GM12875 (cell line): Measurements from ENCODE around the gene MYH9.
"Not testable (repeated sequence)": the region's sequence is repeated elsewhere in the genome, so short reads cannot be mapped to it uniquely, and the experiment has no call there.

Experiments
- H3K4me3 ChIP-seq: one replicate; pipeline ENCODE4 v1.5.1; 2011; ENCODE audit warnings: low read depth, low read length, control low read depth
- TF ChIP-seq, protein P1 (sequence below): IDR thresholded peaks from 2 replicates; pipeline ENCODE4 v1.5.1; 2011; ENCODE audit warnings: low read depth, mild to moderate bottlenecking, control low read depth, inconsistent platforms, low read length, moderate library complexity, borderline replicate concordance; ENCODE audit not compliant: insufficient read depth

Gene MYH9

GRCh38 chr22:36387959-36388726 lies at the start of gene MYH9:
Gene MYH9, minus strand, starts transcription at chr22:36387967. Its CDS starts 38,731 bp downstream, at chr22:36349236.
- peak within 1 kb of the TSS; percentile 97 for H3K4me3 ChIP-seq
- TF ChIP-seq, protein P1, sequence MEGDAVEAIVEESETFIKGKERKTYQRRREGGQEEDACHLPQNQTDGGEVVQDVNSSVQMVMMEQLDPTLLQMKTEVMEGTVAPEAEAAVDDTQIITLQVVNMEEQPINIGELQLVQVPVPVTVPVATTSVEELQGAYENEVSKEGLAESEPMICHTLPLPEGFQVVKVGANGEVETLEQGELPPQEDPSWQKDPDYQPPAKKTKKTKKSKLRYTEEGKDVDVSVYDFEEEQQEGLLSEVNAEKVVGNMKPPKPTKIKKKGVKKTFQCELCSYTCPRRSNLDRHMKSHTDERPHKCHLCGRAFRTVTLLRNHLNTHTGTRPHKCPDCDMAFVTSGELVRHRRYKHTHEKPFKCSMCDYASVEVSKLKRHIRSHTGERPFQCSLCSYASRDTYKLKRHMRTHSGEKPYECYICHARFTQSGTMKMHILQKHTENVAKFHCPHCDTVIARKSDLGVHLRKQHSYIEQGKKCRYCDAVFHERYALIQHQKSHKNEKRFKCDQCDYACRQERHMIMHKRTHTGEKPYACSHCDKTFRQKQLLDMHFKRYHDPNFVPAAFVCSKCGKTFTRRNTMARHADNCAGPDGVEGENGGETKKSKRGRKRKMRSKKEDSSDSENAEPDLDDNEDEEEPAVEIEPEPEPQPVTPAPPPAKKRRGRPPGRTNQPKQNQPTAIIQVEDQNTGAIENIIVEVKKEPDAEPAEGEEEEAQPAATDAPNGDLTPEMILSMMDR = no peak

- TF ChIP-seq, protein P1 = no peak
- no peak overlapping the region for H3K4me3 ChIP-seq
Observed at GRCh38 chr22:36435516-36436415, 48.0 kb upstream of the MYH9 start.

DNA sequence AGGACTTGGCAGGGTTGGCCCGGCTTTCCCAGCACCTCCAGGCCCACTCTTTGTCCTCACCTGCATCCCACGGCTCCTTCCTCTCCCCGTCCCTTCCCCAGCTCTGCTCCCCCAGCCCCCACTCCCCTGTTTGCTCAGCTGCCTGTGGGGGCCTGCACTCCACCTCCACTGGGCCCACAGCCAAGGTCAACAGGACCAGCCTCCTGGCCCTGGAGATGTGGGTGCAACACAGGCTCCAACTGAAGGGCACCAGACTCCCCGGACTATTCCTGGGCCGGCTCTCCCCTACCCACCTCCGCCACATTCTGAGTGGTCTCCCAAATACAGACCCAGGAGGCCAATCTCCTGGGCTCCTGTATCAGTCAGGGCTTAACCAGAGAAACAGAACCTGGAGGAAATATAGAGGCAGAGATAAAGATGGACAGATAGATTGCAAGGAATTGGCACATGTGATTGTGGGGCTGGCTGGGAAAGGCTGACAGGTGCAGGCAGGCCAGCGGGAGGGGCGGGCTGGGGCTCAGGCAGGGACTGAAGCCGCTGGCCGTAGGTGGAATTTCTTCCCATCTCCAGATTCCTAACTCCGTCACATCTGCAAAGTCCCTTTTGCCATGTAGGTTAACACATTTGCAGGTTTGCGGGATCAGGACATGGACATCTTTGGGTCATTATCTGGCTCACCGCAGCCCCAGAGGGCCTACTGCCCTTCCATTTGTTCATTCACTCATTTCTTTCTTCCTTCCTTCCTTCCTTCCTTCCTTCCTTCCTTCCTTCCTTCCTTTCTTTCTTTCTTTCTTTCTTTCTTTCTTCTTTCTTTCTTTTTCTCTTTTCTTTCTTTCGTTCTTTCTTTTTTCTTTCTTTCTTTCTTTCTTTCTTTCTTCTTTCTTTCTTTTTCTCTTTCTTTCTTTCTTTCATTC lies 45.8 kb upstream of the MYH9 start:
- no peak overlapping the region for H3K4me3 ChIP-seq
- TF ChIP-seq, protein P1 = no peak

DNA sequence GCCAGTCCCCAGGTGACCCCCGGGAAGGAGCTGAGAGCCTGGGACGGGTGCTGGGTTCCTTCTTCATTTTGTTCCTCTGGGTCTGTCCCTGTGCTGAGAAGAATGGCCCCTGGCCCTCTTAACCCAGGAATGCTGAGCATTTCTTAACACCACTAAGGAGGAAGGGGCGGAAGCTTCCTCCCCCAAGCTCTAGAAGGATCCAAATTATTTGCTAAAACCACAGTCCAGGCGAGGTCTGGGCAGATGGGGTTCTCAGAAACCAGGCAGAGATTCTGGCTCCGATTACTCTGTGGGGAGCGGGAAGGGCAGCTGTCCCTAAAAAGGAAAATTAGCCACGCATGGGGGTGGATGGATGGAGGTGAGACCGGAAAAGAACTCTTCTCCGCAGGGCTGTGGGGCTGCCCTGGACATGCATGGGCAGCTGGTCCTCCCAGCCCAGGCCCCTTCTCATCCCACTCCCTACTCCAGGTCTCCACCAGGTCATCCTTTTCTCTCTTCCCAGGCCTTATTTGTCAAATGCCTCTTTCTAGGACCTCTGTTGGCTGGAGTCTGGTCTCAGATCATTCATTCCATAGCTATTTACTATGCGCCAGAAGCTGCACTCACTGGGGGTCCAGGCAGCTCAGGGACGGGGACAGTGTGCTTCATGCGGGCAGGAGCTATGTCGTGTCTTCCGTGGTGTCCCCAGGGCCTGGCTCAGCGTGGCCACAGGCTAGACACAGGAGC lies 45.0 kb upstream of the MYH9 start:
- no peak overlapping the region for H3K4me3 ChIP-seq
- TF ChIP-seq, protein P1 = no peak

DNA sequence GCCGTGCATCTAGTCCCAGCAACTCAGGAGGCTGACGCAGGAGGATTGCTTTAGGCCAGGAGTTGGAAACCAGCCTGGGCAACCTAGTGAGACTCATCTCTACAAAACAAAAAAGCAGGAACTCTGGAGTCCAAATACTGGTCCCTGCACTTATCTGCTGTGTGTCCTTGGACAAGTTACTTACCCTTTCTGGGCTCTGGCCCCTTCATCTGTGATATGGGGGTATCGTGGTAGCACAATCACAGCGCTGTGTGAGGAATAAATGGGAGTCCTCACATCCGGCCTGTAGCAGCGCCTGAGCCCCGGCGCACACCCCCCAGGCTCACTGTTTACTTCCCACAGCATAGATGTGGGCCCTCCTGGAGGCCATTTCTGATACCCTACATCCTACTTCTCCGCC lies 44.2 kb upstream of the MYH9 start:
- H3K4me3 ChIP-seq = no peak overlapping the region
- TF ChIP-seq, protein P1 = no peak

- TF ChIP-seq, protein P1 = no peak
- H3K4me3 ChIP-seq = no peak overlapping the region
Observed at GRCh38 chr22:36430863-36431262, 43.1 kb upstream of the MYH9 start.

DNA sequence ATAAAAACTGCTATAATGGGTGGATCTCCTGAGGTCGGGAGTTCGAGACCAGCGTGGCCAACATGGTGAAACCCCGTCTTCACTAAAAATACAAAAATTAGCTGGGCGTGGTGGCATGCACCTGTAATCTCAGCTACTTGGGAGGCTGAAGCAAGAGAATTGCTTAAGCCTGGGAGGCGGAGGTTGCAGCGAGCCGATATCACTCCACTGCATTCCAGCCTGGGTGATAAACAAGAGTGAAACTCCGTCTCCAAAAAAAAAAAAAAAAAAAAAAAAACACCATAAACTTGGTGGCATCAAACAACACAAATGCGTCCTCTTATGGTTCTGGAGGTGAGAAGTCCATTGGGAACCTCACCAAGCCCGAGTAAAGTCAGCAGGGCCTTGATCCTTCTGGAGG lies 40.2 kb upstream of the MYH9 start:
- H3K4me3 ChIP-seq = not testable (repeated sequence)
